H9 (cell line): ENCODE data around the gene C11orf86. TPM values are rescaled to one million over a fixed set of nuclear protein-coding genes. Genes with fewer than 3 reads are reported as not detected.

Experiments used
- DNase-seq: peaks from one replicate; pipeline ENCODE4 v3.0.0-alpha.2; 2017
- H2AFZ ChIP-seq: one replicate; pipeline ENCODE4 v1.6.1; 2013; ENCODE audit warnings: mild to moderate bottlenecking, low read length, control low read depth, moderate library complexity
- H2AK5ac ChIP-seq: 2 replicates; pipeline ENCODE4 v1.6.1; 2013; ENCODE audit warnings: low read length, control low read depth, mixed read lengths; ENCODE audit not compliant: insufficient read length
- H2BK120ac ChIP-seq: one replicate; pipeline ENCODE4 v1.6.1; 2013; ENCODE audit warnings: low read depth, mild to moderate bottlenecking, low read length, control low read depth, inconsistent platforms; ENCODE audit not compliant: poor library complexity, severe bottlenecking
- H2BK12ac ChIP-seq: 2 replicates; pipeline ENCODE4 v1.6.1; 2013; ENCODE audit warnings: low read length, control low read depth, mixed read lengths, low read depth; ENCODE audit not compliant: insufficient read length
- H2BK15ac ChIP-seq: 2 replicates; pipeline ENCODE4 v1.6.1; 2013; ENCODE audit warnings: low read depth, low read length, control low read depth
- H2BK20ac ChIP-seq: one replicate; pipeline ENCODE4 v1.6.1; 2013; ENCODE audit warnings: low read depth, mild to moderate bottlenecking, low read length, control low read depth, inconsistent platforms; ENCODE audit not compliant: poor library complexity, severe bottlenecking
- H2BK5ac ChIP-seq: 2 replicates; pipeline ENCODE4 v1.6.1; 2013; ENCODE audit warnings: low read length, control low read depth, mixed read lengths; ENCODE audit not compliant: insufficient read length
- H3K14ac ChIP-seq: 2 replicates; pipeline ENCODE4 v1.6.1; 2013; ENCODE audit warnings: low read length, control low read depth; ENCODE audit not compliant: insufficient read depth
- H3K18ac ChIP-seq: 2 replicates; pipeline ENCODE4 v1.6.1; 2013; ENCODE audit warnings: low read depth, mild to moderate bottlenecking, mixed read lengths, low read length, control low read depth; ENCODE audit not compliant: insufficient read length
- H3K23ac ChIP-seq: 2 replicates; pipeline ENCODE4 v1.6.1; 2013; ENCODE audit warnings: low read length, control low read depth, mixed read lengths, low read depth; ENCODE audit not compliant: insufficient read length
- H3K23me2 ChIP-seq: 2 replicates; pipeline ENCODE4 v1.6.1; 2013; ENCODE audit warnings: low read depth, mild to moderate bottlenecking, mixed read lengths, low read length, control low read depth; ENCODE audit not compliant: insufficient read length, poor library complexity, severe bottlenecking
- H3K27ac ChIP-seq: 2 replicates; pipeline ENCODE4 v1.5.1; 2013; ENCODE audit warnings: low read length, control low read depth, mixed read lengths, low read depth; ENCODE audit not compliant: insufficient read length
- H3K27me3 ChIP-seq: 2 replicates; pipeline ENCODE4 v1.6.1; 2013; ENCODE audit warnings: low read length, control low read depth, inconsistent platforms; ENCODE audit not compliant: insufficient read depth
- H3K4ac ChIP-seq: 2 replicates; pipeline ENCODE4 v1.6.1; 2013; ENCODE audit warnings: low read depth, mild to moderate bottlenecking, control low read depth, inconsistent platforms, low read length, moderate library complexity
- H3K4me1 ChIP-seq: 2 replicates; pipeline ENCODE4 v1.6.1; 2013; ENCODE audit warnings: low read length, control low read depth, inconsistent platforms; ENCODE audit not compliant: insufficient read depth
- H3K4me2 ChIP-seq: 2 replicates; pipeline ENCODE4 v1.6.1; 2013; ENCODE audit warnings: low read length, control low read depth, mixed read lengths; ENCODE audit not compliant: insufficient read length, insufficient read depth
- H3K56ac ChIP-seq: 2 replicates; pipeline ENCODE4 v1.6.1; 2013; ENCODE audit warnings: low read depth, mild to moderate bottlenecking, mixed read lengths, low read length, control low read depth; ENCODE audit not compliant: insufficient read length
- H3K79me1 ChIP-seq: 2 replicates; pipeline ENCODE4 v1.6.1; 2013; ENCODE audit warnings: low read depth, mild to moderate bottlenecking, moderate library complexity, low read length, control low read depth, inconsistent platforms; ENCODE audit not compliant: insufficient read depth, poor library complexity, severe bottlenecking
- H3K79me2 ChIP-seq: 2 replicates; pipeline ENCODE4 v1.6.1; 2013; ENCODE audit warnings: low read length, control low read depth, inconsistent platforms; ENCODE audit not compliant: insufficient read depth
- H3K9ac ChIP-seq: 2 replicates; pipeline ENCODE4 v1.6.1; 2013; ENCODE audit warnings: low read length, control low read depth, mixed read lengths; ENCODE audit not compliant: insufficient read length; ENCODE audit errors: extremely low read depth
- H3K9me3 ChIP-seq: one replicate; pipeline ENCODE4 v1.6.1; 2013; ENCODE audit warnings: low read depth, low read length, inconsistent platforms; ENCODE audit not compliant: control insufficient read depth
- H3T11ph ChIP-seq: one replicate; pipeline ENCODE4 v1.6.1; 2013; ENCODE audit warnings: mild to moderate bottlenecking, low read length, control low read depth, inconsistent platforms
- H4K20me1 ChIP-seq: one replicate; pipeline ENCODE4 v1.6.1; 2013; ENCODE audit not compliant: control insufficient read depth, insufficient read length, insufficient read depth
- H4K5ac ChIP-seq: 2 replicates; pipeline ENCODE4 v1.6.1; 2013; ENCODE audit warnings: low read depth, mild to moderate bottlenecking, mixed read lengths, low read length, control low read depth; ENCODE audit not compliant: insufficient read length
- H4K8ac ChIP-seq: replicated peaks from 2 replicates; pipeline ENCODE4 v1.6.1; 2013; ENCODE audit warnings: low read length, control low read depth, mixed read lengths, low read depth; ENCODE audit not compliant: insufficient read length
- H4K91ac ChIP-seq: 2 replicates; pipeline ENCODE4 v1.6.1; 2013; ENCODE audit warnings: low read depth, mild to moderate bottlenecking, moderate library complexity, mixed read lengths, low read length, control low read depth; ENCODE audit not compliant: insufficient read length
- H3K27ac Mint-ChIP-seq, 3 experiments: 2 replicates in 2 of 3; 3 replicates in 1 of 3; pipeline ENCODE4 v1.8.0; 2020 to 2021; ENCODE audit warnings: mixed read lengths in 3 of 3, mild to moderate bottlenecking in 1 of 3, moderate library complexity in 1 of 3
- H3K27me3 Mint-ChIP-seq: 2 replicates; pipeline ENCODE4 v1.8.0; 2021; ENCODE audit warnings: low read depth, mild to moderate bottlenecking, moderate library complexity, mixed read lengths
- H3K36me3 Mint-ChIP-seq, 3 experiments: 2 replicates in 2 of 3; 3 replicates in 1 of 3; pipeline ENCODE4 v1.8.0; 2020 to 2021; ENCODE audit warnings: low read depth in 3 of 3, mixed read lengths in 3 of 3; ENCODE audit not compliant: insufficient read depth in 1 of 3
- H3K4me1 Mint-ChIP-seq, 2 experiments: 2 replicates each; pipeline ENCODE4 v1.8.0; 2020; ENCODE audit warnings: mixed read lengths in 2 of 2
- H3K4me3 Mint-ChIP-seq, 2 experiments: 2 replicates in 1 of 2; 3 replicates in 1 of 2; pipeline ENCODE4 v1.8.0; 2020 to 2021; ENCODE audit warnings: mild to moderate bottlenecking in 2 of 2, mixed read lengths in 2 of 2, moderate library complexity in 1 of 2
- H3K9me3 Mint-ChIP-seq, 2 experiments: 2 replicates in 1 of 2; 3 replicates in 1 of 2; pipeline ENCODE4 v1.8.0; 2020; ENCODE audit warnings: mild to moderate bottlenecking in 2 of 2, mixed read lengths in 2 of 2, moderate library complexity in 1 of 2
- CTCF ChIP-seq: fragments of 200-600 bp; sonication (generic); conservative IDR thresholded peaks from 3 replicates; pipeline ENCODE4 v1.8.0; 2021; ENCODE audit warnings: antibody characterized with exemption, mild to moderate bottlenecking
- WGBS: extraction: QIAGEN DNeasy Blood & Tissue Kit; methylation state at CpG from one replicate; pipeline ENCODE4 v1.1.7; 2013; ENCODE audit warnings: missing lambda C conversion rate, low lambda C conversion rate, mixed read lengths; ENCODE audit not compliant: insufficient read length; ENCODE audit errors: extremely low coverage; 5-methylcytosine and 5-hydroxymethylcytosine counted together
- total RNA-seq: library from RNA; stranded (reverse); gene quantifications from 2 replicates; pipeline ENCODE4 v1.2.1, GENCODE V29; 2021

The C11orf86 gene
- total RNA-seq, 1 experiment from 2014 or later: not detected

- peaks cover 0 to 8% (median 0%) of the 10 kb centered on the region in 3 experiments; a peak in 2 of 7 replicates for H3K36me3 Mint-ChIP-seq
- Histone ChIP-seq H3K56ac (no peak overlapping the region), H4K8ac (no peak overlapping the region), H3K4me1 (peaks cover 9% of the 10 kb centered on the region; the same call in 1 of the 2 replicates), H3K23ac (no peak overlapping the region), H3K4ac (no peak overlapping the region), H3K4me2 (peak overlapping the region; percentile 1), H3K14ac (peak overlapping the region; percentile 31; the same call in 1 of the 2 replicates), H2AK5ac (no peak overlapping the region), H2BK5ac (no peak overlapping the region), H3K9me3 (no peaks in the 10 kb centered on the region), H4K5ac (no peak overlapping the region), H3T11ph (no peak overlapping the region), H3K27ac (no peak overlapping the region), H3K79me1 (no peaks in the 10 kb centered on the region), H4K91ac (no peak overlapping the region), H3K79me2 (no peaks in the 10 kb centered on the region), H2BK12ac (no peak overlapping the region), H2BK20ac (no peak overlapping the region), H3K9ac (no peak overlapping the region), H2AFZ (no peak overlapping the region), H2BK120ac (no peak overlapping the region), H3K27me3 (no peaks in the 10 kb centered on the region), H4K20me1 (no peaks in the 10 kb centered on the region), H3K18ac (no peak overlapping the region), H2BK15ac (no peak overlapping the region), H3K23me2 (peaks cover 2% of the 10 kb centered on the region)
- TF ChIP-seq CTCF: no peak
- no CpG with 5 or more reads among the region's 6 CpGs for WGBS
- peaks cover 10% of the 10 kb centered on the region for H3K27me3 Mint-ChIP-seq
- peak overlapping the region in 2 of 3 experiments; percentile 1 to 60; a peak in 3 of 7 replicates for H3K27ac Mint-ChIP-seq
- peak overlapping the region in 1 of 2 experiments; percentile 14; a peak in 2 of 5 replicates for H3K4me3 Mint-ChIP-seq
- peak; percentile 78 for DNase-seq
- no peaks in the 10 kb centered on the region; a peak in 3 of 5 replicates for H3K9me3 Mint-ChIP-seq
- H3K4me1 Mint-ChIP-seq: peaks cover 17 to 22% of the 10 kb centered on the region in 2 experiments
Measured at GRCh38 chr11:66987158-66987620, 12.1 kb downstream of the C11orf86 start.
